Rectal smooth muscle tissue (tissue), 1 donor: ENCODE results near the gene CGREF1.
"Not testable (repeated sequence)": the region's sequence is repeated elsewhere in the genome, so short reads cannot be mapped to it uniquely, and the experiment has no call there.

Experiments
- H3K27ac ChIP-seq: one replicate; pipeline ENCODE4 v1.7.0; 2013; ENCODE audit warnings: low read depth, low read length, inconsistent platforms
- H3K27me3 ChIP-seq: one replicate; pipeline ENCODE4 v1.7.0; 2013; ENCODE audit warnings: low read length; ENCODE audit not compliant: control insufficient read depth, insufficient read depth
- H3K36me3 ChIP-seq: one replicate; pipeline ENCODE4 v1.7.0; 2013; ENCODE audit warnings: low read length; ENCODE audit not compliant: control insufficient read depth, insufficient read depth
- H3K4me1 ChIP-seq: one replicate; pipeline ENCODE4 v1.7.0; 2013; ENCODE audit warnings: low read length; ENCODE audit not compliant: control insufficient read depth, insufficient read depth
- H3K4me3 ChIP-seq: one replicate; pipeline ENCODE4 v1.7.0; 2013; ENCODE audit warnings: low read length
- H3K9ac ChIP-seq: one replicate; pipeline ENCODE4 v1.7.0; 2013; ENCODE audit warnings: low read length

CGREF1 gene

GRCh38 chr2:27079233-27080139, 39.4 kb downstream of the CGREF1 start:
- Histone ChIP-seq H3K9ac (peak overlapping the region; percentile 57), H3K4me1 (peaks cover 46% of the 10 kb centered on the region), H3K36me3 (peaks cover 2% of the 10 kb centered on the region), H3K27me3 (no peaks in the 10 kb centered on the region), H3K27ac (peak overlapping the region; percentile 84), H3K4me3 (peak overlapping the region; percentile 82)

GRCh38 chr2:27078267-27079194, 40.4 kb downstream of the CGREF1 start, which contains the start of gene EMILIN1:
Gene EMILIN1, plus strand, starts transcription at chr2:27078615. Its CDS starts 451 bp downstream, at chr2:27079066.
- Histone ChIP-seq H3K36me3 (peaks cover 2% of the 10 kb centered on the region), H3K27ac (peak within 1 kb of the TSS; percentile 84), H3K4me3 (peak within 1 kb of the TSS; percentile 82), H3K4me1 (peaks cover 51% of the 10 kb centered on the region), H3K27me3 (no peaks in the 10 kb centered on the region), H3K9ac (peak within 1 kb of the TSS; percentile 57)

DNA sequence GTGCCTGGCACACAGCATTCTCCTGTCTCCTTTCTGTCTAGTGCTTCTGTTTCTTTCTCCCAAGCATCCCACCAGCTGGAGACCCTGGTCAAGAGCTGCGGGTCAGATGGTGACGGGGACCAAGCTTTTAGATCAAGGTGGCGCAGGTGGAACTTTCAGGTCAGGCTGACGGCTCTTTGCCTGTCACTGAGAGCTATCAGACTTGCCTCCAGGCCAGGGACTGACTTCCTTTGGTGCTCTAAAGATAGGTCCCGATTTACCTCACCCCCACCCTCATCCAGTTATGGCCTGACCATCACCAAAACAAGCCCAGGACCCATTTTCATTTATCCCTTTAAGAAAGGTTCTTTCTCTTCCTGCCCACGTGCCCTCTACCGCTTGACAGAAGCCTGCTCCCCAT, 41.7 kb downstream of the CGREF1 start:
- Histone ChIP-seq H3K36me3 (peaks cover 2% of the 10 kb centered on the region), H3K9ac (no peak overlapping the region), H3K27me3 (no peaks in the 10 kb centered on the region), H3K4me3 (no peak overlapping the region), H3K4me1 (peaks cover 55% of the 10 kb centered on the region), H3K27ac (peak overlapping the region; percentile 84)

GRCh38 chr2:27076323-27076722, 42.6 kb downstream of the CGREF1 start:
- Histone ChIP-seq H3K27me3 (no peaks in the 10 kb centered on the region), H3K27ac (peak overlapping the region; percentile 99), H3K36me3 (peaks cover 2% of the 10 kb centered on the region), H3K9ac (no peak overlapping the region), H3K4me3 (no peak overlapping the region), H3K4me1 (peaks cover 47% of the 10 kb centered on the region)

DNA sequence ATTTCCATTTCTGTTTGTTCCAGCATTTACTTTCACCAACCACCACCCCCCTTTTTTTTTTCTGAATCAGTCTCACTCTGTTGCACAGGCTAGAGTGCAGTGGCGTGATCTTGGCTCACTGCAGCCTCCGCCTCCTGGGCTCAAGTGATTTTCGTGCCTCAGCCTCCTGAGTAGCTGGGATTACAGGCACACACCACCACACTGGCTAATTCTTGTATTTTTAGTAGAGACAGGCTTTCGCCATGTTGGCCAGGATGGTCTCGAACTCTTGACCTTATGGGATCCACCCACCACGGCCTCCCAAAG, 43.4 kb downstream of the CGREF1 start:
- peak overlapping the region; percentile 99 for H3K27ac ChIP-seq
- not testable (repeated sequence) for H3K27me3 ChIP-seq, H3K4me3 ChIP-seq, H3K9ac ChIP-seq, H3K36me3 ChIP-seq
- peaks cover 48% of the 10 kb centered on the region for H3K4me1 ChIP-seq

- Histone ChIP-seq H3K4me3 (no peak overlapping the region), H3K4me1 (peaks cover 51% of the 10 kb centered on the region), H3K27me3 (no peaks in the 10 kb centered on the region), H3K9ac (no peak overlapping the region), H3K27ac (peak overlapping the region; percentile 99), H3K36me3 (no peaks in the 10 kb centered on the region)
Measured at GRCh38 chr2:27074738-27075565, 44.0 kb downstream of the CGREF1 start.

- Histone ChIP-seq H3K4me1 (peaks cover 58% of the 10 kb centered on the region), H3K36me3 (peaks cover 7% of the 10 kb centered on the region), H3K27me3 (no peaks in the 10 kb centered on the region), H3K4me3 (no peak overlapping the region), H3K9ac (no peak overlapping the region), H3K27ac (peak overlapping the region; percentile 99)
Measured at GRCh38 chr2:27073782-27074181, 45.1 kb downstream of the CGREF1 start.

- Histone ChIP-seq H3K4me1 (peaks cover 60% of the 10 kb centered on the region), H3K27me3 (no peaks in the 10 kb centered on the region), H3K9ac (no peak overlapping the region), H3K4me3 (peak overlapping the region; percentile 70), H3K36me3 (peaks cover 14% of the 10 kb centered on the region), H3K27ac (peak overlapping the region; percentile 99)
Measured at GRCh38 chr2:27072920-27073319, 46.0 kb downstream of the CGREF1 start.

DNA sequence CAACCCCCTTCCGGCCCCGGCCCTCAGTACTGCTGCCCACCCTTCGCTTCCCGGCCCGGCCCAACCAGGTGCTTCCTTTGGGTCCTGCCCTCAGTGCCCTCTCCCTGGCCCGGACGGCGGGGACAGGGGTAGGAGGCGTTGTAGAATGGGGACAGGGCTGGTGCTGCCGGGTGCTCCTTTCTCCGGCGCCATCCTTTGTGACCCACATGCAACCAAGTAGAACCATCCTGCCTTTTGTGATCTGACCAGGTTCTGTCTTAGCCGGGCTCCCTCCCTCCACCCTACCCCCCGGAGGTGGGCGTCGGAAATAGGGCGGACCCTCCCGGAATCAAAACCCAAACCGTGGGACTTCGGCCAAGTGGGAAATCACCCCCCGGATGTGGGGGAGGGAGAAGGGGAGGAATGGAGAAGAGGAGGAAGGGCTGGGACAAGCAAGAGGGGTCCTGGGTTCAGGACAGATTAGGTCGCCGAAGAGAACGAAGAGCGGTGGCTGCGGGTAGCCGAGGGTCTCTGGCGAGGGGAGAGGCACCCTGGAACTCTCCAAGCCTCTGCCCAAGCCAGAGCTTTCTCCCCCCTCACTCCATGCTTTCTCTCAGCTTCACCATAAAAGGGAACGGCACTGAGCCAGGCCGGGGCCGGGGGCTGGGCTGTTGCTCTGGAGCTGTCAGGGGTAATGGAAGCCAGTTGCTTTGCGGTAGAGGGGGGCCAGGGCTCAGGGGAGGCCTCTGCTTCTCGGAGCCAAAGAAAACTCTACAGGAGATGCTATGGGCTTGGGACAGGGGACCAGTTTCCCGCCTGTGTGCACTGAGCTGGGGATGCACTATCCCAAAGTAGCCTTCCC, 46.7 kb downstream of the CGREF1 start:
- H3K36me3 ChIP-seq: peaks cover 14% of the 10 kb centered on the region
- H3K4me1 ChIP-seq: peaks cover 55% of the 10 kb centered on the region
- peak overlapping the region; percentile 70 for H3K4me3 ChIP-seq
- H3K27ac ChIP-seq: peak overlapping the region; percentile 99
- no peaks in the 10 kb centered on the region for H3K27me3 ChIP-seq
- peak overlapping the region; percentile 81 for H3K9ac ChIP-seq

DNA sequence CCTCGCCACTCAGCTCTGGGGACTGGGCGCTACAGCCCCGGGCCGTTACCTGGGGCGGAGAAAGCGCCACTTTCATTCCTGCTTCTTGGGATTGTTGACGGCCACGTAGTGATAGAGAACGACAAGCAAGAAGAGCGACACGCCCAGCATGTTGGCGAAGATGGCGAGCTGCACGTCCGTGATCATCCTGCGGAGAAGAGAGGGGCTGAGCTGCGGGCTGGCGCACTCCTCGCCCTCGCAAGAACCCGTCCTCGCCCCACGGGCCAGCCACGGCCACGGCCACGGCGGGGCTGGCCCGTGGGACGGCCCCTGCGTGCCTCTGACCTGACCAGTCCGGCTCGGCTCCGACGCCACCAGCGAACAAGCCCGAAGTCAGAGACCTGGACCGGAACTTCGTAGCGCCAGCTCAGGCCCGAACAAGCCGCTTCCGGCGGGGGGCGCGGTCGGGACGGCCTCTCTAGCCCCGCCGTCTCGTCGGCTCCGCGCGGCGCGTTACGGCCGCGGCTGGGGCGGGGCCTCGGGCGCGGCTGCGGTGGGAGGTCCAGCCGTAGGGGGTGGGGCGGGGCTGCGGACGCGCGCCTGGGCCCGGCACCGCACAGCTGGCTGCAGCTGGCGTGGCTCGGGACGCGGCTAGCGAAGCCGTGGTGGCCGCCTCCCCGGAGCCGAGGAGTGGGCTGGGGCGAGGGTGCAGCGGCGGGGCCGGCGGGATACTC, 47.5 kb downstream of the CGREF1 start, which contains the start of gene OST4:
Gene OST4, minus strand, starts transcription at position 378 of the 713 bp plus-strand sequence.
- Histone ChIP-seq H3K4me3 (peak within 1 kb of the TSS; percentile 89), H3K27me3 (no peaks in the 10 kb centered on the region), H3K36me3 (peaks cover 15% of the 10 kb centered on the region), H3K4me1 (peaks cover 51% of the 10 kb centered on the region), H3K27ac (peak within 1 kb of the TSS; percentile 99), H3K9ac (peak within 1 kb of the TSS; percentile 91)
